BJ (cell line): ENCODE results near the gene MRPS12. TPM values are rescaled to one million over a fixed set of nuclear protein-coding genes. Genes with fewer than 3 reads are reported as not detected.
"Not testable (repeated sequence)": the region's sequence is repeated elsewhere in the genome, so short reads cannot be mapped to it uniquely, and the experiment has no call there.

Experiments
- CTCF ChIA-PET: fragments of 350-600 bp; formaldehyde crosslinking; extraction: SDS; loops from one replicate; lab custom pipeline; 2021; ENCODE audit warnings: antibody characterized with exemption, inconsistent platforms; lab: Yijun Ruan, JAX
- POLR2A ChIA-PET: fragments of 300-600 bp; sonication (Branson Sonifier 250); formaldehyde crosslinking; extraction: SDS; loops from one replicate; lab custom pipeline; 2021; ENCODE audit warnings: antibody characterized with exemption; lab: Charles Lee
- DNase-seq: peaks from one replicate; pipeline ENCODE4 v3.0.0-alpha.2; 2011; ENCODE audit warnings: low read depth
- H3K27me3 ChIP-seq: 2 replicates; pipeline ENCODE4 v1.6.0; 2011; ENCODE audit warnings: low read length; ENCODE audit not compliant: control insufficient read depth, insufficient read depth
- H3K36me3 ChIP-seq: 2 replicates; pipeline ENCODE4 v1.5.1; 2011; ENCODE audit warnings: low read length; ENCODE audit not compliant: control insufficient read depth, insufficient read depth
- H3K4me3 ChIP-seq: 2 replicates; pipeline ENCODE4 v1.5.1; 2011; ENCODE audit warnings: low read depth, mild to moderate bottlenecking, control low read depth, low read length
- CTCF ChIP-seq: IDR thresholded peaks from 2 replicates; pipeline ENCODE4 v1.5.1; 2011; ENCODE audit warnings: low read depth, mild to moderate bottlenecking, control low read depth, inconsistent platforms, low read length, moderate library complexity; ENCODE audit not compliant: insufficient read depth
- polyA plus RNA-seq: library from polyadenylated mRNA; depleted of rRNA; stranded (reverse); fragments of >200 nt; gene quantifications from 2 replicates; pipeline ENCODE4 v1.2.3, GENCODE V29; 2011

Gene MRPS12
- polyA plus RNA-seq, 1 experiment: 49.3 TPM

DNA sequence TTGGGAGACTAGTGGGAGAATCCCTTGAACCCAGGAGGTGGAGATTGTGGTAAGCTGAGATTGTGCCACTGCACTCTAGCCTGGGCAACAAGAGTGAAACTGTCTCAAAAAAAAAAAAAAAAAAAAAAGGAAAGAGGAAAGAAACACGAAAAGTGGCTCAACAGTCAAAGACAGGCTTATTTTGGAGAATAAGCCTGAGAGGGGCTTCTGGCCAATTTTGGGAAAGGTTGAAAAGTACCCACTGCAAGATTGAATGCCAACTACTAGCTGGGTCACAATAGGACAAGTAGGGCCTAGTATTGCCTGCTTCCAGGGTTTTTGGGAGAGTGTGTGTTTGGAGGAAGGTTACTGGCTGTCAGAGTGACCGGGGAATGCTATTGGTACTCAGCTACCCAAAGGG is 27.6 kb downstream of the MRPS12 start:
- Histone ChIP-seq H3K4me3 (no peak overlapping the region), H3K36me3 (peaks cover 4% of the 10 kb centered on the region), H3K27me3 (no peaks in the 10 kb centered on the region)
- CTCF ChIA-PET: no interaction called here
- TF ChIP-seq CTCF: no peak
- DNase-seq: no peak
- POLR2A ChIA-PET: no interaction called here

- peaks cover 2% of the 10 kb centered on the region; the same call in 1 of the 2 replicates for H3K36me3 ChIP-seq
- H3K27me3 ChIP-seq: no peaks in the 10 kb centered on the region
- DNase-seq: no peak
- no peak for TF ChIP-seq CTCF
- ChIA-PET CTCF (interaction anchor here (0.9 kb wide), 1 partner anchor 113 kb away, joined by 3 read pairs; no protein-coding TSS in a partner anchor), POLR2A (no interaction called here)
- H3K4me3 ChIP-seq: no peak overlapping the region
These were observed 28.9 kb downstream of the MRPS12 start for GRCh38 chr19:38959618-38960017.

- H3K36me3 ChIP-seq: no peaks in the 10 kb centered on the region
- TF ChIP-seq CTCF: no peak
- ChIA-PET CTCF (no interaction called here), POLR2A (no interaction called here)
- no peak for DNase-seq
- H3K27me3 ChIP-seq: no peaks in the 10 kb centered on the region
- no peak overlapping the region for H3K4me3 ChIP-seq
These were observed 34.0 kb downstream of the MRPS12 start for GRCh38 chr19:38964738-38965137.

DNA sequence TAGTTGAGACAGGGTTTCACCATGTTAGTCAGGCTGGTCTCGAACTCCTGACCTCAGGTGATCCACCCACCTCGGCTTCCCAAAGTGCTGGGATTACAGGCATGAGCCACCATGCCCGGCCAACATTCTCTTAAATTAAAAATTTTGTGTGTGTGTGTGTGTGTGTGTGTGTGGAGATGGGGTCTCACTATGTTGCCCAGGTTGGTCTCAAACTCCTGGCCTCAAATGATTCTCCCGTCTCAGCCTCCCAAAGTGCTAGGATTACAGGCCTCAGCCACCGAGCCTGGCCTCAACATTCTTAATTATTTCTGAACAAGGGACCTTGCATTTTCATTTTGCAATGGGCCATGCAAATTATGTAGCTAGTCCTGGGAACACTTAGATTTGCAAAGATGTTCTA is 35.4 kb downstream of the MRPS12 start:
- POLR2A ChIA-PET, H3K36me3 ChIP-seq, CTCF ChIA-PET, H3K27me3 ChIP-seq, DNase-seq, H3K4me3 ChIP-seq: not testable (repeated sequence)

DNA sequence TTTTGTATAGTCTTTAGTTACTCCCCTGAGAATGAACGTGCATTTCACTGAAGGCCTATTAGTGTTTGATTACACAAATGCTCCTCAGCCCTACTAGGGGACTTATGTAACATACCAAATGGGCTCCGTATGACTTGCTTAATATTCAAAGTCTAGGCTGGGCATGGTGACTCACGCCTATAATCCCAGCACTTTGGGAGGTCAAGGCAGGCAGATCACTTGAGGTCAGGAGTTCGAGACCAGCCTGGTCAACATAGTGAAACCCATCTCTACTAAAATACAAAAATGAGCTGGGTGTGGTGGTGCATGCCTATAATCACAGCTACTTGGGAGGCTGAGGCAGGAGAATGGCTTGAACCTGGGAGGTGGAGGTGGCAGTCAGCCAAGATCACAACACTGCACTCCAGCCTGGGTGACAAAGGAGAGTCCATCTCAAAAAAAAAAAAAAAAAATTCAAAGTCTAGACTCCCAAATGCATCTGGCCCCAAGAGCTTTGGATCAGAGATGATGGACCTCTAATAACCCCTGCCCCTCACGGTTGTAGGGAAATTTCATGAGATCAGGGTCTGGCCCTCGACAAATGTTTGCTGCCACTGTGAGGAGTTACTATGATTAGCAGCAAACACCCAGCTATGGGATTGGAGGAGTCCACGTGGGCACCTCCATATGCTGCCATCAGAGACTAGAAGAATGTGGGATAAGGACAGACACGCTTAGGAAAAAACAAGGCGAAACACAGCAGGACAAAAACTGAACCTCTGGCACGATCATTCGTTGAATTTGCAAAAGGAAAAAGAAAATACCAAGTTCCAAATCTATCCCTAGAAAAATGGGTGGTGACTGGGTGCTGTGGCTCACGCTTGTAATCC is 40.2 kb downstream of the MRPS12 start:
- ChIA-PET CTCF (interaction anchor here (0.6 to 2.4 kb wide), 3 partner anchors 9 to 40 kb away, joined by 3 to 10 read pairs (median 3); partner anchors contain the start of genes MRPS12 and SARS2), POLR2A (no interaction called here)
- no peak overlapping the region for H3K4me3 ChIP-seq
- no peaks in the 10 kb centered on the region for H3K36me3 ChIP-seq
- TF ChIP-seq CTCF: no peak
- no peaks in the 10 kb centered on the region for H3K27me3 ChIP-seq
- no peak for DNase-seq
